HG02938 (cell line): ENCODE measurements around the gene PLCXD3.

ENCODE experiments used
- ATAC-seq: cut with Tn5 transposase; IDR thresholded peaks from one replicate; pipeline ENCODE4 v1.9.1; 2021; ENCODE audit warnings: mild to moderate bottlenecking, moderate library complexity; ENCODE audit not compliant: unreplicated experiment

PLCXD3 gene

DNA sequence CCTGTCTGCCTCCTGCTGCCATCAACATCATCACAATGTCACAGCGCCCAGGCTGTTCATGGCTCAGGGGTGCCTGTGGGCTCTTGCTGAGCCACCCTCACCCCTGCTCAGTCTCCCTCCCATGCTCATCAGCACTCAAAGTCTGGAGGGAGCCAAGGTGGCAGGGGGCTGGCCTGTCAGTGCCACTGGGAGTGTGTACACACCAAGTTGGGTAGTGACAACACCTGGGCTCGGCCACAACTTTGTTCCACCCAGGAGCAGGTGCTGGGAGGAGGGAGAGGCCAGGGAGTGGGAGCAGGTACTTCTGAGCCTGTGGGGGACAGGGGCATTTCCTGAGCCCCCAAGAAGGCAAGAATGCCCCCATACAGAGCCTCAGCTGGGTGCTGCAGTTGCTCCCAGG is 219.6 kb downstream of the PLCXD3 start:
- no peak for ATAC-seq

GRCh38 chr5:41289970-41290464 is 220.4 kb downstream of the PLCXD3 start:
- no peak for ATAC-seq

GRCh38 chr5:41286696-41287095 is 223.7 kb downstream of the PLCXD3 start:
- no peak for ATAC-seq

DNA sequence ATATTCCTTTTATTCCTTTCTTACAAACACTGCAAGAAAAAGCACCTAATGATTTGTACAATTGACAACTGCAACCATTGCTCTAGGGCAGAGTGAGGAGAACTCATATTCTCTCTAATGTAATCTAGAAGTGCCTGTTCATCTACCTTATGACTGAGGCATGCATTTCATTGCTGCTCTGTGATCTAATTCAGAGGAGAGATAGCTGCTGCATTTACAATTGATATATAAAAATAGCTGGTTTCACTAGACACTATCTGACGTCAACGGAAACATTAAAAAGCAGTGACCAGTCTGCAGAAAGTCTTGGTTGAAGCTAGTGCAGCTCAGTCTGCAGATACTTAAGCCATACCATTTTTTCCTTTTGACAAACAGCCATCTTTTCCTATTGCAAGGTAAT is 224.2 kb downstream of the PLCXD3 start:
- ATAC-seq, result no peak

DNA sequence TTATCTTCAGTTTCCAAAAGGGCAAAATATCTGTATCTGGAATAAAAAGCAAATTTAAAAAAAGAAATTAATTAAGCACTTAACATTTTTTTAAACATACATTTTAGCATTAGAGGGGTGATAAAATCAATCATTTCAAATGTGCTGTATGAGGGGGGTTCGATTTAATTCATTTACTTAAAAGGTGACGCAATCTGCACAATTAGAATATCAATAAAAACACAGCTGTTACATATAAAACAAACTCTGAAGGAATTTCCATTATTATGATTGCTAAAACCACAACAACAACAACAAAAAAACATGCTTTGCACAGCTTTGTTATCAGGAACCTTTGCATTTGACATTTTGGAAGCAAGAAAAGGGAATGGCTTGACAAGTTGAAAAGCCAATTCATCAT is 225.5 kb downstream of the PLCXD3 start:
- ATAC-seq, result no peak

DNA sequence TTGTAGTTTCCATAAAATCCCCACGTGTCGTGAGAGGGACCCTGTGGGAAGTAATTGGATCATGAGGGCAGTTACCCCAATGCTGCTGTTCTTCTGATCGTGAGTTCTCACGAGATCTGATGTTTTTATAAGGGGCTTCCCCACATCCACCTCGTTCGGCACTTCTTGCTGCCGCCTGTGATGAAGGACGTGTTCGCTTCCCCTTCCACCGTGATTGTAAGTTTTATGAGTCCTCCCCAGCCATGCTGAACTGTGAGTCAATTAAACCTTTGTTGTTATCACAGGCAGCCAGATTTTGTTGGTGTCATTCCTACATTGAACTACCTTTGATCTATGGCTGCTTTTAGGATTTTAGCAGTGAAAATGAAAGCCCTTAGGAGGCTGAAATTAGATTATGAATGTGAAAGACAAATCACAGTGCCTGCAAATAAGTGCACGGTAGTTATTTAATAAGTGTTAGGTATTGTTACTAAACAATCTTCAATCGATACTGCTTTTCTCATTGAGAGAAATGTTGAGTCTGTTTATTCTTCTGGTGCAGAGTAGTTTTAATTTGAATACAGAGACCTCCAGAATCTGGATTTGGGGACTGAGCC is 229.1 kb downstream of the PLCXD3 start:
- no peak for ATAC-seq

GRCh38 chr5:41279040-41279439 is 231.4 kb downstream of the PLCXD3 start:
- ATAC-seq, result no peak

DNA sequence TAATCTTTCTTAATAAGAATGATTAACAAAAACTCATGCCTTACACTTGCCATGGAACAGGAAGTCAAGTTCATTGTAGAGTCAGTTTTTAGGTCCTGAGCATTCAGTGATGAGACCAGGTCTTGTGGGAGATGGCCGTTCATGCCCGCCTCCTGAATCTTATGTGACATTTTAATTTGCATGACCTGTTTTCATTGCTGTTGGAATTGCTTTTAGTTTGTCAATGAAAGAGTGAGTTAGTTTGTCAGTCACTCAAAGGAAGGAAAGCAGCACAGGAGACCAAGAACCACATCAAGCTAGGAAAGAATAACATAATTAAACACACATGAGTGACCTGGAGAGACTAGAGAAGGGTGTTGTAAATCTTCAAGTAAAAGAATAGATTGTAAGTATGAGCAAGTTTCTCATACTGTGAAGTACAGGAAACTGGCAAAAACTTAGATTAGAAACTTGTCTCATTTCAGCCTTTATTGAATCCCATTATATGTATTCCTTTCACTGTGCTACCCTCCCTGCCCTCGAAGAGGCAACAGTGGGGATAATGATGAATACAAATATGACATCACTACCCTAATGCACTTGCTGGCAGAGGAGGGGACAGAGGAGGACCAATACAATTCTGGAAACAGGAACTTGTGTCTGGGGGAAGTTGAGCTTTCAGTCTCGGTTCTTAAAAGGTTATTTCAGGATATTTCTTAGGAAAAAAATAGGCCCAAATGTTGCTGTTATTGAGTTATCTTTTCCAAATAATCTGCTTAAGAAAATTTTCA is 232.7 kb downstream of the PLCXD3 start:
- no peak for ATAC-seq

DNA sequence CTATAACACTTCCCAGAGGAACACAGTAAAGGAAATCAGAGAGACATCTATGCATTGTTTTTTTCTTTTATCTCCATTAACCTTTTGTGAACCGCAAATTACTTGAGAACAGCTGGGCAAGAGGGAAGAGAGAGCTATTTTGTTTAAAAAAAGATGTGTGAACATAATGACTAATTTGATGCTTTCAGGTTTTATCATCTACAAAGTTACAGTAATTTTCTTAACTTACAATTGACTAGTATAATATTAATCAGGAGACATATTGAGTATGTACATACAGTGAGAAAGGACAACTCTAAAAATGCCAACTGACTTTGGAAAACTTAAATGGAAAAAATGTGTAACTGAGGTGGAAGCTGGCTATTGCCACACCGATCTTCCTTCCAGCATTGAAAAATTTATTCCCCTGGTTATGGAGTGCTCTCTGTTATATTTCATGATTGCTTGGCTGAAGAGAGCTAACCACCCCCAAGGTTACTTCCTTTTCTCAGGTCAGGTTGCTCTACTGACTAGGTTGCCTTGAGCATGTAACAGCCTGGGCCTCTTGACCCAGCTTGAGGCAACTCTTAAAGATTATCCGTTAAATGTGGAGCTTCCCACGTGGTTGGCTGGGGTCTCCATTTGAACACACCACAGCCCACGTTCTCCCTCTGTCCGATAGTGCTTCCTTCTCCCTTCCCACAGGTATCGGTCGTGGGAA is 234.4 kb downstream of the PLCXD3 start:
- ATAC-seq, result peak; percentile 66

DNA sequence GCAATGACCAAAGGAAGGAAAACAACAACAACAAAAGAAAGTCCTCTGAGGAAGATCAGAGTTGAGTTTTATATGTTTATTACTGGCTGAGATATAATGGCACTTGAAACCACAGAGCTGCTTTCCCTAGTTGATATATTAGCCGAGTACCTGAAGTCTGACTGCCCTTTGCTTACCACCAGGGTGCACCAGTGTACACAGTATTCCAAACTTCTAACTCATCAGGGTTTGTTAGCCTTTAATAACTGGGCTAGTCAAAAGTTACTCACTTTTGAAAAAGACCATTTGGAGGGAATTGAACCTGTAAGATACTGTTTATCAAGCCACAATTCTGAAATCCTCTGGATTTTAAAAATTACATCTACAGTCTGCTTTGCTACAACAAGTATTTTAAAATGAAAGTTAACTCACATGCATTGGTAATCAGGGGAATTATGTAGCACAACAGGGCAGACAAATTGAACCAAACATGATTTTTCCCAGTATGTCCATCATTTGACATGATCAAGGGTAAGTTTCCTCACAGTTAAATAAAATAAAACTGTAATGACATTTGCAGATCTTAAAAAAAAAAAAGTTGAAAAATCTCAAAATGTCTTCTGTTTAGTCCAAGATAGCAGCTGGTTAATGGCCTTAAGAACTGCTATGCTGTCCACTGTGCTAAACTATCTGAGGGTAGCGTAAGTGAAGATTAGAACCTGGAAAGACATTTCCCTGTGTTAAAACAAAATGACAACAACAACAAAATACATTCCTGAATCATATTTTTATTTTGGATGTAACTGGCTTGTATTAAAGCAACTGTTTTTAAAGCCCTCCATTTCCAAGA is 239.8 kb downstream of the PLCXD3 start:
- ATAC-seq, result peak; percentile 87

DNA sequence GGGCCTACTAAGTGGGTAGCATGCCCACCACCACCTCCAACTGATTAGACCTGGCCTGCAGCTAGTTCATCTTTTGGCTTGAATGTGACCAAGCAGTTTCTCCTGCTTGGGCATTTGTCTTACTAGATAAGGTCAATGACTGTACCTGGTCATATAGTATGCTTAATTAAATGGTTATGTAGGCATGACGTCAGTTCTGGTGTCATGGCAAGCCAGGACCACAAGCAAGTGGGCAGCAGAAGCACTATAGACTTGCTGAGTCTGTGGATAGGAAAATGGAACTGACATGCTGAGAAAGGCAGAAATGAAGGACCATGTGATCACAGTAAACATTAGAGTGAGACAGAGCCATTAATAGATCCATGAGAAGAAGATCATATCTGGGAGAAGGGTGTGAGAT is 241.5 kb downstream of the PLCXD3 start:
- no peak for ATAC-seq

- no peak for ATAC-seq
These were observed 244.0 kb downstream of the PLCXD3 start for GRCh38 chr5:41266377-41266776.

- ATAC-seq, result no peak
These were observed 246.4 kb downstream of the PLCXD3 start for GRCh38 chr5:41264019-41264418.

GRCh38 chr5:41263335-41263734 is 247.1 kb downstream of the PLCXD3 start:
- no peak for ATAC-seq
